HepG2 (cell line): ENCODE results near the gene KLHL21. TPM values are rescaled to one million over a fixed set of nuclear protein-coding genes. Genes with fewer than 3 reads are reported as not detected.
A peak's percentile ranks its signal among the peaks of the same experiment; 100 is the strongest.

ENCODE experiments used
- ARID5B ChIP-seq: IDR thresholded peaks from 2 replicates; pipeline ENCODE4 v1.4.0; 2020; ENCODE audit warnings: mild to moderate bottlenecking, missing genetic modification reagents
- CEBPB ChIP-seq: IDR thresholded peaks from 2 replicates; pipeline ENCODE4 v1.6.1; 2011; ENCODE audit warnings: low read depth, low read length, improper control_type of control experiment, borderline replicate concordance
- E2F5 ChIP-seq: sonication (generic); formaldehyde crosslinking; conservative IDR thresholded peaks from 2 replicates; pipeline ENCODE4 v1.4.0; 2020; ENCODE audit warnings: missing genetic modification reagents
- EEA1 ChIP-seq: sonication (generic); formaldehyde crosslinking; IDR thresholded peaks from 2 replicates; pipeline ENCODE4 v1.5.1; 2020; ENCODE audit warnings: mild to moderate bottlenecking, missing genetic modification reagents, borderline replicate concordance
- ETV6 ChIP-seq: sonication (generic); formaldehyde crosslinking; conservative IDR thresholded peaks from 2 replicates; pipeline ENCODE4 v1.4.0; 2020; ENCODE audit warnings: missing genetic modification reagents
- FOXA1 ChIP-seq, 2 experiments: fragments of 450-650 bp in 1 of 2; sonication (generic) in 1 of 2; formaldehyde crosslinking in 1 of 2; IDR thresholded peaks; 2 replicates each; pipeline versions ENCODE4 v1.4.0 to v1.6.1; 2016 to 2020; ENCODE audit warnings: missing genetic modification reagents in 1 of 2
- HINFP ChIP-seq: sonication (generic); formaldehyde crosslinking; IDR thresholded peaks from 2 replicates; pipeline ENCODE4 v1.4.0; 2020; ENCODE audit warnings: low read depth, mild to moderate bottlenecking, missing genetic modification reagents
- LBX2 ChIP-seq: sonication (generic); formaldehyde crosslinking; IDR thresholded peaks from 2 replicates; pipeline ENCODE4 v1.5.0; 2020; ENCODE audit warnings: missing genetic modification reagents, mild to moderate bottlenecking, borderline replicate concordance
- PAX8 ChIP-seq: sonication (generic); formaldehyde crosslinking; IDR thresholded peaks from 2 replicates; pipeline ENCODE4 v1.8.0; 2022; ENCODE audit warnings: mild to moderate bottlenecking, missing genetic modification reagents, borderline replicate concordance
- SNAI1 ChIP-seq: sonication (generic); formaldehyde crosslinking; IDR thresholded peaks from 2 replicates; pipeline ENCODE4 v1.5.0; 2020; ENCODE audit warnings: mild to moderate bottlenecking, missing genetic modification reagents, borderline replicate concordance
- SOX5 ChIP-seq: IDR thresholded peaks from 2 replicates; pipeline ENCODE4 v1.6.1; 2016; ENCODE audit warnings: borderline replicate concordance
- TGIF2 ChIP-seq: IDR thresholded peaks from 2 replicates; pipeline ENCODE4 v1.6.1; 2016; ENCODE audit warnings: control low read depth, missing compliant biosample characterization
- ZBTB49 ChIP-seq: sonication (generic); formaldehyde crosslinking; IDR thresholded peaks from 2 replicates; pipeline ENCODE4 v1.4.0; 2020; ENCODE audit warnings: missing genetic modification reagents, borderline replicate concordance
- ZNF121 ChIP-seq: sonication (generic); formaldehyde crosslinking; IDR thresholded peaks from 2 replicates; pipeline ENCODE4 v1.5.0; 2020; ENCODE audit warnings: mild to moderate bottlenecking, missing genetic modification reagents
- ZNF713 ChIP-seq: sonication (generic); formaldehyde crosslinking; IDR thresholded peaks from 2 replicates; pipeline ENCODE4 v1.4.0; 2020; ENCODE audit warnings: mild to moderate bottlenecking, missing genetic modification reagents
- ZNF781 ChIP-seq: sonication (generic); formaldehyde crosslinking; IDR thresholded peaks from 2 replicates; pipeline ENCODE4 v1.5.1; 2020; ENCODE audit warnings: borderline replicate concordance, mild to moderate bottlenecking, missing genetic modification reagents; ENCODE audit errors: not compliant biosample characterization
- polyA plus RNA-seq, 8 experiments: library from polyadenylated mRNA; depleted of rRNA in 3 of 8; stranded (reverse) in 7 of 8; unstranded in 1 of 8; fragments of >200 nt; fragmentation: Illumina TruSeq in 4 of 8; extraction: Trizol in 4 of 8; gene quantifications; 2 replicates each; pipeline versions ENCODE4 v1.2.1 to v1.2.3, GENCODE V29; 2011 to 2016; ENCODE audit warnings: low read depth in 4 of 8, missing spikeins in 1 of 8, mixed read lengths in 1 of 8; ENCODE audit not compliant: insufficient read depth in 1 of 8
- total RNA-seq, 5 experiments: library from RNA; depleted of rRNA; stranded (reverse); fragments of >200 nt; fragmentation: Illumina TruSeq; extraction: Trizol; gene quantifications; 2 replicates each; pipeline ENCODE4 v1.2.3, GENCODE V29; 2016; ENCODE audit warnings: low read depth in 1 of 5
- TF ChIP-seq, protein P1 (sequence below): sonication (generic); formaldehyde crosslinking; IDR thresholded peaks from 2 replicates; pipeline ENCODE4 v1.5.0; 2020; ENCODE audit warnings: mild to moderate bottlenecking, missing genetic modification reagents

KLHL21 gene
- total and polyA plus RNA-seq, 2 of the 13 experiments (the other 11 are each of a cell fraction or from before 2014, with no cell fraction given), result 14.8 to 25.0 TPM

DNA sequence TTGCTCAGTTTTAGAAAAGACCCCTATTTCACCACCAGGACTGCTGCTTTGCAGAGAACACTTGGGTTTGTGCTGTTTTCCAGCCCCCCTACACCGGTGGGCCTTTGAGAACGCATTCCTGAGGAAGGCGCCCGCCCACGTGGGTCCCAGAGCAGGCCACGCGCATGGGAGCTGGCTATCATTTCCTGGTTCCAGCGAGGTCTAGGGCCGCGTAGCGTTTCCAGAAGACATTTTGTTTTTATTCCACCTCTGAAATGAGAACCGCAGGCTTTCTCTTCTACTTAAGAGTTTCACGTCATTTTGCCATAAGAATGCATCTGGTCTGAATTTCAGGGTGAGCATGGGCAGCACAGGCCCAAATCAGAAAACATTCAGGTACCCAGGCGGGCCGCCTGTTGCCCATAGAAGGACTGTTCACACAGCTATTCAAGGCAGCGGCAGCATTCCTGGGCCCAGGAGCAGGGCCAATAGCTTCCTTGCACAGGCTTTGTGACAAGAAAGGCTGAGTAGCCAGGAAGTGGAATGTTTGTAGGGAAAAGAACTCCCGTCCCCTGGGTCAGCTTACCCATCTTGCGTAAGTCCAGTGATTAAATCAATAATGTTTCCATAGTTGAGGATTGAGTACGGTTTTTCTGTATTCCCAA is 1.4 kb upstream of the KLHL21 start (continued):
- TF ChIP-seq LBX2, result no peak
- TF ChIP-seq PAX8 (CRISPR knock-in tag), result 0 out of 2 replicates have a peak, but pooled peaks have one; percentile 27
- TF ChIP-seq FOXA1 (IDR thresholded peaks at IDR 0.05), result no peak
- TF ChIP-seq FOXA1 (CRISPR knock-in tag; IDR thresholded peaks at IDR 0.05), result peak; percentile 47
- TF ChIP-seq HINFP, result no peak
- TF ChIP-seq ETV6, result peak; percentile 79
- no peak for TF ChIP-seq SNAI1 (CRISPR knock-in tag)
- no peak for TF ChIP-seq ZBTB49
- no peak for TF ChIP-seq ZNF713 (CRISPR knock-in tag)
- peak; percentile 95 for TF ChIP-seq CEBPB
- TF ChIP-seq EEA1 (CRISPR knock-in tag), result no peak
- no peak for TF ChIP-seq E2F5 (CRISPR knock-in tag)
- TF ChIP-seq ZNF121 (CRISPR knock-in tag), result 0 out of 2 replicates have a peak, but pooled peaks have one; percentile 5
- peak; percentile 57 for TF ChIP-seq SOX5
- TF ChIP-seq, protein P1, sequence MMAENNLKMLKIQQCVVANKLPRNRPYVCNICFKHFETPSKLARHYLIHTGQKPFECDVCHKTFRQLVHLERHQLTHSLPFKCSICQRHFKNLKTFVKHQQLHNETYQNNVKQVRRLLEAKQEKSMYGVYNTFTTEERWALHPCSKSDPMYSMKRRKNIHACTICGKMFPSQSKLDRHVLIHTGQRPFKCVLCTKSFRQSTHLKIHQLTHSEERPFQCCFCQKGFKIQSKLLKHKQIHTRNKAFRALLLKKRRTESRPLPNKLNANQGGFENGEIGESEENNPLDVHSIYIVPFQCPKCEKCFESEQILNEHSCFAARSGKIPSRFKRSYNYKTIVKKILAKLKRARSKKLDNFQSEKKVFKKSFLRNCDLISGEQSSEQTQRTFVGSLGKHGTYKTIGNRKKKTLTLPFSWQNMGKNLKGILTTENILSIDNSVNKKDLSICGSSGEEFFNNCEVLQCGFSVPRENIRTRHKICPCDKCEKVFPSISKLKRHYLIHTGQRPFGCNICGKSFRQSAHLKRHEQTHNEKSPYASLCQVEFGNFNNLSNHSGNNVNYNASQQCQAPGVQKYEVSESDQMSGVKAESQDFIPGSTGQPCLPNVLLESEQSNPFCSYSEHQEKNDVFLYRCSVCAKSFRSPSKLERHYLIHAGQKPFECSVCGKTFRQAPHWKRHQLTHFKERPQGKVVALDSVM, result 0 out of 2 replicates have a peak, but pooled peaks have one; percentile 25
- TF ChIP-seq ARID5B, result peak; percentile 81
- no peak for TF ChIP-seq ZNF781 (CRISPR knock-in tag)
- TF ChIP-seq TGIF2 (CRISPR knock-in tag), result peak; percentile 69; the same call in 1 of the 2 replicates
